ENCODE measurements around the gene COX8A.
"Not testable (repeated sequence)": the region's sequence is repeated elsewhere in the genome, so short reads cannot be mapped to it uniquely, and the experiment has no call there.

COX8A gene

DNA sequence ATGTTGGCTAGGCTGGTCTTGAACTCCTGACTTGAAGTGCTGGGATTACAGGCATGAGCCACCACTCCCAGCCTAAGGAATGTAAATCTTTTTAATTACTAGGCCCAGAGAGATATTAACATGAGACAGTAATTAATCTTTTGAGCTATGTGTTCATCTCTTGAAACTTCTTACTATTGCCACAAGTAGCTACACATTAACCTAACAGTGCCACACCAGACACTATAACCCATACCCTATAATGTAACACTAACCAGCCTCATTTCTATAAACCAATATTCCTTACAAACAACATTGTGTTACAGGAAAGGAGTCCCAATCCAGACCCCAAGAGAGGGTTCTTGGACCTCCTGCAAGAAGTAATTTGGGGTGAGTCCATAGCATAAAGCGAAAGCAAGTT, 8.0 kb upstream of the COX8A start:
- DNase-seq (ENCODE audit: low read depth, low spot score): no peak
- in situ Hi-C loops (cut with HindIII; ENCODE audit: low sequenced_read_pairs): no loop called here
- TF ChIP-seq, protein P1, sequence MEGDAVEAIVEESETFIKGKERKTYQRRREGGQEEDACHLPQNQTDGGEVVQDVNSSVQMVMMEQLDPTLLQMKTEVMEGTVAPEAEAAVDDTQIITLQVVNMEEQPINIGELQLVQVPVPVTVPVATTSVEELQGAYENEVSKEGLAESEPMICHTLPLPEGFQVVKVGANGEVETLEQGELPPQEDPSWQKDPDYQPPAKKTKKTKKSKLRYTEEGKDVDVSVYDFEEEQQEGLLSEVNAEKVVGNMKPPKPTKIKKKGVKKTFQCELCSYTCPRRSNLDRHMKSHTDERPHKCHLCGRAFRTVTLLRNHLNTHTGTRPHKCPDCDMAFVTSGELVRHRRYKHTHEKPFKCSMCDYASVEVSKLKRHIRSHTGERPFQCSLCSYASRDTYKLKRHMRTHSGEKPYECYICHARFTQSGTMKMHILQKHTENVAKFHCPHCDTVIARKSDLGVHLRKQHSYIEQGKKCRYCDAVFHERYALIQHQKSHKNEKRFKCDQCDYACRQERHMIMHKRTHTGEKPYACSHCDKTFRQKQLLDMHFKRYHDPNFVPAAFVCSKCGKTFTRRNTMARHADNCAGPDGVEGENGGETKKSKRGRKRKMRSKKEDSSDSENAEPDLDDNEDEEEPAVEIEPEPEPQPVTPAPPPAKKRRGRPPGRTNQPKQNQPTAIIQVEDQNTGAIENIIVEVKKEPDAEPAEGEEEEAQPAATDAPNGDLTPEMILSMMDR (IDR thresholded peaks at IDR 0.05; ENCODE audit: low read depth, low read length): no peak
- H3K4me3 ChIP-seq (ENCODE audit: low read depth, low read length): no peak overlapping the region

- TF ChIP-seq, protein P1 (IDR thresholded peaks at IDR 0.05; ENCODE audit: low read depth, low read length): no peak
- no peak overlapping the region for H3K4me3 ChIP-seq (ENCODE audit: low read depth, low read length)
- DNase-seq (ENCODE audit: low read depth, low spot score): no peak
- in situ Hi-C loops (cut with HindIII; ENCODE audit: low sequenced_read_pairs): no loop called here
These were observed 5.0 kb upstream of the COX8A start for GRCh38 chr11:63969461-63969860.

DNA sequence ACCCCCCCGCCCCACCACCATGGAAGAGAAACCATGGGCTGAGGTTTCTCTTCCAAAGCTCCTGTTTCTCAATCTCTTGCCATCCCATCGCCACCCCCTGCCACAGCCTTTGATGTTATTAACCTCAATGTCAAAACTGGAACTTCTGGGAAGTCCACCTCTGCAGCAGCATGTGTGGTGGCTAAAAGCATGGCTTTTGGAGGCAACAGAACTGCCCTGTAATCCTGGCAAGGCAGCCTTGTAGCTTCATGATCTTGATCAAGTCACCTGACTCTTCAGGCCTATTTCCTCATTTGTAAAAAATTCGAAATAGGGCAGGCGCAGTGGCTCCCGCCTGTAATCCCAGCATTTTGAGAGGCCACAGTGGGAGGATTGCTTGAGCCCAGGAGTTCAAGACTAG, 3.5 kb upstream of the COX8A start:
- in situ Hi-C loops (cut with HindIII; ENCODE audit: low sequenced_read_pairs): no loop called here
- no peak for DNase-seq (ENCODE audit: low read depth, low spot score)
- no peak overlapping the region for H3K4me3 ChIP-seq (ENCODE audit: low read depth, low read length)
- TF ChIP-seq, protein P1 (IDR thresholded peaks at IDR 0.05; ENCODE audit: low read depth, low read length): no peak

- in situ Hi-C loops (cut with HindIII; ENCODE audit: low sequenced_read_pairs); H3K4me3 ChIP-seq (ENCODE audit: low read depth, low read length); DNase-seq (ENCODE audit: low read depth, low spot score): not testable (repeated sequence)
These were observed 535 bp upstream of the COX8A start for GRCh38 chr11:63973912-63974258.

DNA sequence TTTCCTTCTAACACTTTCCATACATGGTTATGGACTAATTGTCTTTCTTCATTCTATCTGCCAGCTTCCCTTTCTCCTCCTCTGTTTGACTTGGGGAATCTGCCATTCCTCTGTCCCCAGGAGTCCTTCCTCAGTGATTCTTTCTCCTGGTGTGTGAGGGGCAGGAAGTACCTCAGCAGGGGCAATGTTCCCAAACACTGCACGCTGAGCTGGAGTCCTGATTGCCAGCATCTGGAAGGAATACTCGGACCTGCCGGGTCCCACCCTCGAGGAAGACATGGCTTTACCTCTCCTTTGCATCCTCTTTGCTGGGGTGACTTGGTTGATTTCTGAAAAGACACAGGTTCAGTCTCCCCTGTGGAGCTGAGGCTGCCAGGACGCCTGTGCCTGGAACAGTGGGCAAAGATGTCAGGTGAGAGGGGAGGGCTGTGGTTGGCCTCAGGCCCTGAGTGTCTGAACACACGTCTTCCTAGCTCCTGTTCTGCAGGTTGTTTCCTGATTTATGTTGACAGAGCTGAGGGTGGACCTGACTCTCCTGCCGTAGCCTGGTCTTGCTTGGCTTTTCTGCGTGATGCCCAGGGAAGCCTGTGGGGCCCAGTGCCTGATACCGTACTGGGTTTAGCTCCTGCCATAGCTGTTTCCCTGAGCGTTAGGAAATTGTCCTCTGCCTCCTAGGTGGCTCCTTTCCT, 4.3 kb downstream of the COX8A start:
- in situ Hi-C loops (cut with HindIII; ENCODE audit: low sequenced_read_pairs): no loop called here
- H3K4me3 ChIP-seq (ENCODE audit: low read depth, low read length): no peak overlapping the region
- DNase-seq (ENCODE audit: low read depth, low spot score): no peak
- TF ChIP-seq, protein P1 (IDR thresholded peaks at IDR 0.05; ENCODE audit: low read depth, low read length): no peak

DNA sequence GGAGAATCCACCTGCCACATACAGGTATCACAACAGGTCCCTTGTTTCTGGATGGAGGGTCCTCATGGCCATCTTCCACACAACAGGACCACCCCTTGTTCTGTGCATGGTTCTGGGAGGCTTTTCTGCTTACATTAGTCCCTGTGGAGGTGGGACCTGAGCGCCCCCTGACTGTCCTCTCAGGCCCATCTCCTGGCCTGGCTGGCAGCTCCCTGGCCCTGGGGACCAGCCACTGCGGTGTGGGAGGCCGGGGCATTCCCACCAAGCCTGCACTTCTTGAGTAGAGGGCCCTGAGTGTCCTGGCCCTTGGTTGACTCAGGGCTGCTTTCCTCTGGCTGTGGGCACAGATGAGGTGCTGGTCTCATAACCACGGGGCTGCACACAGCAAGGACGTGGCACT, 5.0 kb downstream of the COX8A start:
- TF ChIP-seq, protein P1 (IDR thresholded peaks at IDR 0.05; ENCODE audit: low read depth, low read length): no peak
- DNase-seq (ENCODE audit: low read depth, low spot score): no peak
- in situ Hi-C loops (cut with HindIII; ENCODE audit: low sequenced_read_pairs): no loop called here
- no peak overlapping the region for H3K4me3 ChIP-seq (ENCODE audit: low read depth, low read length)

DNA sequence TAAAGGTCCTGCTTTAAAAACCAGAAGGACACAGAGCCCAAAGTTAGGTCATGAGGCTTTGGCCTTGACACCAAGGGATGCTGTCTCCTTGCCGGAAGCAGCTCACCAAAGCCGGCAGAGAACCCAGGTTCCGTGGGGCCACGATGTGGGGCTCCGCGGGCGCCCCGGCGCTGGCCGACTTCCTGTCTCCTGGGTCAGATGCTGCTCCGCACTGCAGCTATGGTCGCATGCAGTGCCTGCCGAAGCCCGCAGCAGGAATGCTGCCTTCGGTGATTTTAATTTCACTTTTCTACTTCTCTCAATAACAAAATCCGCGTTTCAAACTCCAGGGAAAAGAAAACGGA, 11.4 kb downstream of the COX8A start:
- no peak for DNase-seq (ENCODE audit: low read depth, low spot score)
- H3K4me3 ChIP-seq (ENCODE audit: low read depth, low read length): peak overlapping the region; percentile 82
- in situ Hi-C loops (cut with HindIII; ENCODE audit: low sequenced_read_pairs): no loop called here
- TF ChIP-seq, protein P1 (IDR thresholded peaks at IDR 0.05; ENCODE audit: low read depth, low read length): no peak

All from astrocyte of the spinal cord (primary cell).